Tracheal epithelial cell (primary cell): Measurements from ENCODE around the gene GALNT3. TPM values are rescaled to one million over a fixed set of nuclear protein-coding genes. Genes with fewer than 3 reads are reported as not detected.

ENCODE experiments used
- total RNA-seq: library from RNA; depleted of rRNA; stranded (reverse); fragments of >200 nt; gene quantifications from 2 replicates; pipeline ENCODE4 v1.2.1, GENCODE V29; 2014

The GALNT3 gene
- total RNA-seq, result 63.1 and 78.2 TPM in 2 replicates

GRCh38 chr2:165793779-165794535 lies at the start of gene GALNT3:
Gene GALNT3 (minus strand): TSS chr2:165794247. CDS start chr2:165770700, 23,547 bp downstream.

Other genes with a start within 250 kb of the GALNT3 start
- 11.9 and 15.7 TPM in 2 replicates for gene TTC21B, start 159.5 kb upstream of the GALNT3 start, total RNA-seq